Gastrocnemius medialis (tissue), 4 donors: ENCODE results near the gene NAXD.

Experiments used
- CTCF ChIP-seq, 5 experiments: fragments of 450-650 bp in 3 of 5; fragments of 200-600 bp in 2 of 5; sonication (generic) in 2 of 5; IDR thresholded peaks in 4 of 5; conservative IDR thresholded peaks in 1 of 5; 1 replicate in 4 of 5; 2 replicates in 1 of 5; pipeline ENCODE4 v1.5.1; 2016 to 2019; ENCODE audit warnings: antibody characterized with exemption in 5 of 5, mild to moderate bottlenecking in 3 of 5, moderate library complexity in 3 of 5
- POLR2A ChIP-seq, 2 donors: fragments of 450-650 bp; IDR thresholded peaks; one replicate each; pipeline ENCODE4 v1.6.1; 2017; ENCODE audit warnings: antibody characterized with exemption in 2 of 2, mild to moderate bottlenecking in 2 of 2, moderate library complexity in 2 of 2

GRCh38 chr13:110580800-110581199 is 34.5 kb upstream of the NAXD start:
- TF ChIP-seq CTCF (IDR thresholded peaks at IDR 0.05 in 4 of 5, conservative IDR thresholded peaks at IDR 0.05 in 1 of 5) = no peak
- no peak for TF ChIP-seq POLR2A (IDR thresholded peaks at IDR 0.05)
